SH-SY5Y (cell line): Measurements from ENCODE around the gene SURF1.

ENCODE experiments used
- GATA2 ChIP-seq: IDR thresholded peaks from 2 replicates; pipeline ENCODE4 v1.6.1; 2011; ENCODE audit warnings: mild to moderate bottlenecking, low read depth, low read length
- GATA3 ChIP-seq: IDR thresholded peaks from 2 replicates; pipeline ENCODE4 v1.6.1; 2011; ENCODE audit warnings: low read depth, mild to moderate bottlenecking, low read length, moderate library complexity

The SURF1 gene

GRCh38 chr9:133345596-133345995 lies 10.7 kb downstream of the SURF1 start:
- TF ChIP-seq GATA2: no peak
- no peak for TF ChIP-seq GATA3

GRCh38 chr9:133344979-133345378 lies 11.3 kb downstream of the SURF1 start:
- TF ChIP-seq GATA2: no peak
- TF ChIP-seq GATA3: no peak

GRCh38 chr9:133344071-133344470 lies 12.2 kb downstream of the SURF1 start:
- TF ChIP-seq GATA2 (no peak), GATA3 (no peak)

- TF ChIP-seq GATA2 (no peak), GATA3 (no peak)
Measured at GRCh38 chr9:133342570-133342969, 13.7 kb downstream of the SURF1 start.

- TF ChIP-seq GATA2: no peak
- no peak for TF ChIP-seq GATA3
Measured at GRCh38 chr9:133342069-133342406, 14.2 kb downstream of the SURF1 start.

GRCh38 chr9:133341369-133342068 lies 14.8 kb downstream of the SURF1 start:
- no peak for TF ChIP-seq GATA2

- TF ChIP-seq GATA2: no peak
Measured at GRCh38 chr9:133340916-133341315, 15.4 kb downstream of the SURF1 start.

- no peak for TF ChIP-seq GATA2
- TF ChIP-seq GATA3: no peak
Measured at GRCh38 chr9:133340256-133340655, 16.0 kb downstream of the SURF1 start.

- TF ChIP-seq GATA3 (no peak), GATA2 (no peak)
Measured at GRCh38 chr9:133339641-133340040, 16.6 kb downstream of the SURF1 start.

- no peak for TF ChIP-seq GATA3
- TF ChIP-seq GATA2: no peak
Measured at GRCh38 chr9:133335924-133336811, 20.1 kb downstream of the SURF1 start, which contains the start of gene SURF6. Gene SURF6, minus strand, starts transcription at chr9:133336188. Its CDS starts 56 bp downstream, at chr9:133336132.

- TF ChIP-seq GATA2: no peak
- no peak for TF ChIP-seq GATA3
Measured at GRCh38 chr9:133334161-133334560, 22.1 kb downstream of the SURF1 start.

GRCh38 chr9:133333566-133333965 lies 22.7 kb downstream of the SURF1 start:
- TF ChIP-seq GATA2 (no peak), GATA3 (no peak)

GRCh38 chr9:133333011-133333410 lies 23.3 kb downstream of the SURF1 start:
- TF ChIP-seq GATA2: no peak
- TF ChIP-seq GATA3: no peak

GRCh38 chr9:133332381-133332730 lies 23.9 kb downstream of the SURF1 start:
- TF ChIP-seq GATA3 (no peak), GATA2 (no peak)

- TF ChIP-seq GATA3 (no peak), GATA2 (no peak)
Measured at GRCh38 chr9:133331641-133332380, 24.5 kb downstream of the SURF1 start.

GRCh38 chr9:133331221-133331620 lies 25.1 kb downstream of the SURF1 start:
- no peak for TF ChIP-seq GATA2
- no peak for TF ChIP-seq GATA3
